Right ventricle myocardium superior (tissue), 1 donor: ENCODE data around the gene ADGRF3. TPM values are rescaled to one million over a fixed set of nuclear protein-coding genes. Genes with fewer than 3 reads are reported as not detected.
"Not testable (repeated sequence)": the region's sequence is repeated elsewhere in the genome, so short reads cannot be mapped to it uniquely, and the experiment has no call there.

ENCODE experiments used
- ATAC-seq: fragments of 200-7000 bp; cut with Tn5 transposase; one replicate; pipeline ENCODE4 v1.9.1; 2020; ENCODE audit warnings: mild to moderate bottlenecking; ENCODE audit not compliant: poor library complexity
- DNase-seq: peaks from one replicate; pipeline ENCODE4 v3.0.0-alpha.2; 2020
- intact Hi-C: fragments of 100-400 bp; cut with DNase I; formaldehyde crosslinking; loops from one replicate; pipeline ENCODE4 v1.11.2; 2022
- total RNA-seq: library from RNA; stranded (reverse); fragmentation: NEBNext Ultra II Directional; extraction: Animal tissue kit (Norgen Biotek cat#: 25700); gene quantifications from one replicate; pipeline ENCODE4 v1.2.1, GENCODE V29; 2021
- donor health status: DM: no; HTN: yes; CAD: no; lungs with severe emphysema.

ADGRF3 gene
- total RNA-seq, 1 donor from 2014 or later = 0.56 TPM

GRCh38 chr2:26352892-26353291, 6.3 kb upstream of the ADGRF3 start:
- intact Hi-C loops = no loop called here
- ATAC-seq = no peak
- DNase-seq = no peak

GRCh38 chr2:26351375-26352090, 4.9 kb upstream of the ADGRF3 start:
- no peak for ATAC-seq
- intact Hi-C loops = no loop called here

GRCh38 chr2:26349690-26350089, 3.1 kb upstream of the ADGRF3 start:
- ATAC-seq (no peak), DNase-seq (no peak)
- intact Hi-C loops = no loop called here

More at GRCh38 chr2:26351375-26352090, 4.9 kb upstream of the ADGRF3 start:
- no peak for DNase-seq

GRCh38 chr2:26347286-26347865, 787 bp upstream of the ADGRF3 start:
- ATAC-seq = no peak
- intact Hi-C loops = no loop called here
- DNase-seq = no peak

- ATAC-seq = peak; percentile 98
- DNase-seq = peak; percentile 98
- intact Hi-C loops = no loop called here
Measured at GRCh38 chr2:26345545-26346453, 790 bp downstream of the ADGRF3 start, which contains the start of gene SELENOI. Gene SELENOI, plus strand, starts transcription at chr2:26346143. Its CDS starts 90 bp downstream, at chr2:26346233.

GRCh38 chr2:26345283-26345544, 1.4 kb downstream of the ADGRF3 start:
- intact Hi-C loops = no loop called here

GRCh38 chr2:26344581-26345282, 1.9 kb downstream of the ADGRF3 start:
- ATAC-seq = no peak
- intact Hi-C loops = no loop called here
- DNase-seq = no peak

More at GRCh38 chr2:26345283-26345544, 1.4 kb downstream of the ADGRF3 start:
- no peak for ATAC-seq
- DNase-seq = no peak

GRCh38 chr2:26340831-26341230, 5.8 kb downstream of the ADGRF3 start:
- intact Hi-C loops = no loop called here
- DNase-seq (no peak), ATAC-seq (no peak)

GRCh38 chr2:26337298-26337697, 9.3 kb downstream of the ADGRF3 start:
- ATAC-seq = no peak
- no peak for DNase-seq
- intact Hi-C loops = no loop called here

GRCh38 chr2:26336719-26337118, 9.9 kb downstream of the ADGRF3 start:
- DNase-seq = no peak
- ATAC-seq = no peak
- intact Hi-C loops = no loop called here

- ATAC-seq (no peak), DNase-seq (no peak)
- intact Hi-C loops = no loop called here
Measured at GRCh38 chr2:26335231-26335630, 11.4 kb downstream of the ADGRF3 start.

- no peak for DNase-seq
- no peak for ATAC-seq
- intact Hi-C loops = no loop called here
Measured at GRCh38 chr2:26333293-26333692, 13.3 kb downstream of the ADGRF3 start.

- DNase-seq, intact Hi-C loops, ATAC-seq: not testable (repeated sequence)
Measured at GRCh38 chr2:26331321-26331720, 15.3 kb downstream of the ADGRF3 start.

GRCh38 chr2:26330604-26331003, 16.0 kb downstream of the ADGRF3 start:
- no peak for DNase-seq
- intact Hi-C loops = no loop called here
- no peak for ATAC-seq

GRCh38 chr2:26330114-26330549, 16.5 kb downstream of the ADGRF3 start:
- ATAC-seq (peak; percentile 95), DNase-seq (peak; percentile 93)
- intact Hi-C loops = no loop called here

GRCh38 chr2:26329083-26329482, 17.5 kb downstream of the ADGRF3 start:
- ATAC-seq, DNase-seq: not testable (repeated sequence)
- intact Hi-C loops = loop anchor here (5.0 kb wide), 1 partner anchor 92 kb away; no protein-coding TSS in a partner anchor

- ATAC-seq = no peak
- DNase-seq = no peak
- intact Hi-C loops = loop anchor here (5.0 kb wide), 1 partner anchor 90 kb away; no protein-coding TSS in a partner anchor
Measured at GRCh38 chr2:26327291-26328272, 19.0 kb downstream of the ADGRF3 start.

- no peak for ATAC-seq
- intact Hi-C loops = loop anchor here (5.0 kb wide), 1 partner anchor 89 kb away; no protein-coding TSS in a partner anchor
- DNase-seq = no peak
Measured at GRCh38 chr2:26326514-26326913, 20.1 kb downstream of the ADGRF3 start.
